ENCODE data around the gene STK24.
"Not testable (repeated sequence)": the region's sequence is repeated elsewhere in the genome, so short reads cannot be mapped to it uniquely, and the experiment has no call there.

Gene STK24

GRCh38 chr13:98576963-98577835 is at the start of gene STK24:
STK24 (minus strand) TSS chr13:98577107; CDS start chr13:98576786, 321 bp downstream.
- DNase-seq (ENCODE audit: low read depth): no peak

GRCh38 chr13:98626298-98626935 is 49.5 kb upstream of the STK24 start:
- DNase-seq (ENCODE audit: low read depth): no peak

- DNase-seq (ENCODE audit: low read depth): not testable (repeated sequence)
These were observed 47.7 kb upstream of the STK24 start for GRCh38 chr13:98624589-98624988.

- no peak for DNase-seq (ENCODE audit: low read depth)
These were observed 46.0 kb upstream of the STK24 start for GRCh38 chr13:98622931-98623331.

GRCh38 chr13:98619556-98619955 is 42.6 kb upstream of the STK24 start:
- no peak for DNase-seq (ENCODE audit: low read depth)

- DNase-seq (ENCODE audit: low read depth): not testable (repeated sequence)
These were observed 38.7 kb upstream of the STK24 start for GRCh38 chr13:98615595-98615994.

- DNase-seq (ENCODE audit: low read depth): no peak
These were observed 36.7 kb upstream of the STK24 start for GRCh38 chr13:98613591-98613990.

- no peak for DNase-seq (ENCODE audit: low read depth)
These were observed 32.8 kb upstream of the STK24 start for GRCh38 chr13:98609756-98610155.

GRCh38 chr13:98606296-98606695 is 29.4 kb upstream of the STK24 start:
- DNase-seq (ENCODE audit: low read depth): no peak

- no peak for DNase-seq (ENCODE audit: low read depth)
These were observed 22.8 kb upstream of the STK24 start for GRCh38 chr13:98599502-98600328.

GRCh38 chr13:98598043-98598442 is 21.1 kb upstream of the STK24 start:
- no peak for DNase-seq (ENCODE audit: low read depth)

- DNase-seq (ENCODE audit: low read depth): no peak
These were observed 18.2 kb upstream of the STK24 start for GRCh38 chr13:98595134-98595533.

GRCh38 chr13:98592362-98592732 is 15.4 kb upstream of the STK24 start:
- no peak for DNase-seq (ENCODE audit: low read depth)

- DNase-seq (ENCODE audit: low read depth): no peak
These were observed 14.9 kb upstream of the STK24 start for GRCh38 chr13:98591721-98592361.

- not testable (repeated sequence) for DNase-seq (ENCODE audit: low read depth)
These were observed 13.6 kb upstream of the STK24 start for GRCh38 chr13:98590471-98590870.

GRCh38 chr13:98589516-98589915 is 12.6 kb upstream of the STK24 start:
- DNase-seq (ENCODE audit: low read depth): not testable (repeated sequence)

GRCh38 chr13:98586400-98587345 is 9.8 kb upstream of the STK24 start:
- no peak for DNase-seq (ENCODE audit: low read depth)

GRCh38 chr13:98585946-98586345 is 9.0 kb upstream of the STK24 start:
- no peak for DNase-seq (ENCODE audit: low read depth)

- DNase-seq (ENCODE audit: low read depth): no peak
These were observed 8.5 kb upstream of the STK24 start for GRCh38 chr13:98585398-98585754.

- DNase-seq (ENCODE audit: low read depth): no peak
These were observed 7.9 kb upstream of the STK24 start for GRCh38 chr13:98584668-98585397.
